ENCODE measurements around the gene SCN3B. TPM values are rescaled to one million over a fixed set of nuclear protein-coding genes. Genes with fewer than 3 reads are reported as not detected.

Gene SCN3B
- total and polyA plus RNA-seq, 2 of the 13 experiments (the other 11 are each of a cell fraction or from before 2014, with no cell fraction given) = 0.07 to 0.11 TPM

DNA sequence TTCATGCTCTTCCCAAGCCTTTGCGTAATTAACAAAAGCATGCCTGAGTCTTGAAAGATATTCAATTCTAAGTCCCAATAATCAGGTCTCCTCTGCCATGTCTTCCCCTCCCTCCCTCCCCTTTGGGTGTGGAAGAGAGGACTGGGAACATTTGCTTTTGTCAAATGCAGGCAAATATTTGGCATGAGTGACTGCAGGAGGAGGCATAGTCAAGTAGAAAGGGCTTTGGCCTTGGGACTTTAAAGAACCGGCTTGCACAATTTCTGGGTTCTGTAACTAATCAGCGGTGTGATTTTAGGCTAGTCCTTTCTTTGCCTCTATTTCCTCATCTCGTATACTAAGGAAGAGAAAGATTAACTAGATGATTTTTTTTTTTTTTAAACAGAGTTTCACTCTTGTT, 59.5 kb downstream of the SCN3B start (continued):
- TF ChIP-seq, protein P1, sequence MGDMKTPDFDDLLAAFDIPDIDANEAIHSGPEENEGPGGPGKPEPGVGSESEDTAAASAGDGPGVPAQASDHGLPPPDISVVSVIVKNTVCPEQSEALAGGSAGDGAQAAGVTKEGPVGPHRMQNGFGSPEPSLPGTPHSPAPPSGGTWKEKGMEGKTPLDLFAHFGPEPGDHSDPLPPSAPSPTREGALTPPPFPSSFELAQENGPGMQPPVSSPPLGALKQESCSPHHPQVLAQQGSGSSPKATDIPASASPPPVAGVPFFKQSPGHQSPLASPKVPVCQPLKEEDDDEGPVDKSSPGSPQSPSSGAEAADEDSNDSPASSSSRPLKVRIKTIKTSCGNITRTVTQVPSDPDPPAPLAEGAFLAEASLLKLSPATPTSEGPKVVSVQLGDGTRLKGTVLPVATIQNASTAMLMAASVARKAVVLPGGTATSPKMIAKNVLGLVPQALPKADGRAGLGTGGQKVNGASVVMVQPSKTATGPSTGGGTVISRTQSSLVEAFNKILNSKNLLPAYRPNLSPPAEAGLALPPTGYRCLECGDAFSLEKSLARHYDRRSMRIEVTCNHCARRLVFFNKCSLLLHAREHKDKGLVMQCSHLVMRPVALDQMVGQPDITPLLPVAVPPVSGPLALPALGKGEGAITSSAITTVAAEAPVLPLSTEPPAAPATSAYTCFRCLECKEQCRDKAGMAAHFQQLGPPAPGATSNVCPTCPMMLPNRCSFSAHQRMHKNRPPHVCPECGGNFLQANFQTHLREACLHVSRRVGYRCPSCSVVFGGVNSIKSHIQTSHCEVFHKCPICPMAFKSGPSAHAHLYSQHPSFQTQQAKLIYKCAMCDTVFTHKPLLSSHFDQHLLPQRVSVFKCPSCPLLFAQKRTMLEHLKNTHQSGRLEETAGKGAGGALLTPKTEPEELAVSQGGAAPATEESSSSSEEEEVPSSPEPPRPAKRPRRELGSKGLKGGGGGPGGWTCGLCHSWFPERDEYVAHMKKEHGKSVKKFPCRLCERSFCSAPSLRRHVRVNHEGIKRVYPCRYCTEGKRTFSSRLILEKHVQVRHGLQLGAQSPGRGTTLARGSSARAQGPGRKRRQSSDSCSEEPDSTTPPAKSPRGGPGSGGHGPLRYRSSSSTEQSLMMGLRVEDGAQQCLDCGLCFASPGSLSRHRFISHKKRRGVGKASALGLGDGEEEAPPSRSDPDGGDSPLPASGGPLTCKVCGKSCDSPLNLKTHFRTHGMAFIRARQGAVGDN (CRISPR knock-in tag; IDR thresholded peaks at IDR 0.05) = no peak
- TF ChIP-seq ZNF335 (CRISPR knock-in tag; IDR thresholded peaks at IDR 0.05) = no peak

DNA sequence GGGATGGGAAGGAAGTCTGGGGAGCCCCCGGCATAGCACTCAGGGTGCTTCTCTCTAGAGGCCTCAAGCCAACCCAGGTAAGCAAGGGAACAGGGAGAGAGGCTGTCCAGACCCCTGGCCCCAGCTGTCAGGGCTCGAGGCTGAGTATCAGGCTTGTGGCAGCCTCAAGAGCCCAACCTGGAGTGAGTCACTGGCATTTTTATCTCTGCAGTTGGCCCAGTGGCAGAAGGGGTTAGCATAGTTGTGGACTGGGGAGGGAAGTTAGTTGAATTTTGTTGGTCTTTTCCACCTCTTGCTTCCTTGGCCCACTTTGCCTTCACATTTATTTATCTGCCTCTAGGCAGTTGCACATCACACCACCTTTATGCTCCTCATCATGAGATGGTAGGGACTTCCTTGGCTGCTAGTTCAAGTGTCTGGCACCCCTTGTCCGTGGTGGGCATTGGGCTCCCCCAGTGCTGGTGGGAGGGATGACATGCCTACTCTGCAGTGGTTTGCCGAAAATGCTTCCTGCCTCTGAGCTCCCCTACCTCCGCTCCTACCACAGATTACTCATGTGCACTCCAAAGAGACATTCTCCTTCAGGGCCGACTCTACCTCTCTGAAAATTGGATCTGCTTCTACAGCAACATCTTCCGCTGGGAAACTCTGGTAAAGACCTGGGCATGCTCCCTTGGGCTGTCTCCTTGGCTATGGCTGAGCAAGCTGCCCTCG, 60.1 kb downstream of the SCN3B start:
- CTCF ChIA-PET (ENCODE audit: low intra/inter-chr PET ratio, low total read pairs) = no interaction called here
- Histone ChIP-seq H3K36me3 (replicated peaks in 1 of 2; ENCODE audit: control insufficient read depth in 1 of 2, insufficient read depth in 2 of 2, low read length in 2 of 2) (no peaks in the 10 kb centered on the region), H3K4me3 (replicated peaks in 1 of 3; ENCODE audit: insufficient read depth in 1 of 3, low read depth in 2 of 3, low read length in 3 of 3) (no peak overlapping the region), H3K4me1 (ENCODE audit: insufficient read depth, low read length) (peaks cover 9% of the 10 kb centered on the region), H3K79me2 (ENCODE audit: insufficient read depth, low read length) (no peaks in the 10 kb centered on the region), H3K9ac (ENCODE audit: insufficient read depth, low read depth, low read length) (no peak overlapping the region), H3K27ac (ENCODE audit: extremely low read length, insufficient read depth, low read length) (no peak overlapping the region), H3K9me3 (ENCODE audit: low read length) (no peaks in the 10 kb centered on the region), H2AFZ (ENCODE audit: low read length) (no peak overlapping the region), H3K27me3 (ENCODE audit: control insufficient read depth in 1 of 2, insufficient read depth in 2 of 2, low read length in 2 of 2) (no peaks in the 10 kb centered on the region), H4K20me1 (ENCODE audit: insufficient read depth, low read length) (no peaks in the 10 kb centered on the region), H3K4me2 (ENCODE audit: low read depth, low read length) (no peak overlapping the region)
- BruUV-seq (replicated peaks) = no TSS peak
- intact Hi-C loops (cut with micrococcal nuclease; ENCODE audit: unreplicated experiment) (no loop called here), in situ Hi-C loops (cut with HindIII; ENCODE audit: extremely low pct_ligation_motif_present, low pct_unique_long_range_greater_than_20kb) (no loop called here)
- POLR2A ChIA-PET = no interaction called here
- WGBS (ENCODE audit: low lambda C conversion rate) = 85% methylated on average over 7 of the region's 8 CpGs
- ATAC-seq (no peak), FAIRE-seq (no peak), DNase-seq (ENCODE audit: low spot score) (no peak)
- TF ChIP-seq ZNF12 (CRISPR knock-in tag; IDR thresholded peaks at IDR 0.05) (no peak), ATF7 (IDR thresholded peaks at IDR 0.05) (no peak), ATF7 (CRISPR knock-in tag; IDR thresholded peaks at IDR 0.05) (no peak), U2AF2 (IDR thresholded peaks at IDR 0.05; ENCODE audit: low read depth, low read length) (no peak), CAMTA2 (CRISPR knock-in tag; IDR thresholded peaks at IDR 0.05; ENCODE audit: borderline replicate concordance) (no peak), ZNF749 (CRISPR knock-in tag; IDR thresholded peaks at IDR 0.05; ENCODE audit: borderline replicate concordance) (no peak), ZNF7 (CRISPR knock-in tag; IDR thresholded peaks at IDR 0.05) (no peak), MXD3 (CRISPR knock-in tag; IDR thresholded peaks at IDR 0.05) (no peak), RFX5 (IDR thresholded peaks at IDR 0.05; ENCODE audit: low read depth, low read length) (no peak), MTA3 (CRISPR knock-in tag; IDR thresholded peaks at IDR 0.05) (no peak), SKIL (CRISPR knock-in tag; IDR thresholded peaks at IDR 0.05; ENCODE audit: borderline replicate concordance) (no peak), PTBP1 (IDR thresholded peaks at IDR 0.05; ENCODE audit: low read depth, low read length, poor library complexity, severe bottlenecking) (no peak), AHR (CRISPR knock-in tag; IDR thresholded peaks at IDR 0.05) (no peak), ARNT2 (CRISPR knock-in tag; IDR thresholded peaks at IDR 0.05; ENCODE audit: low read depth) (no peak), ZNF891 (CRISPR knock-in tag; IDR thresholded peaks at IDR 0.05) (no peak), MEIS1 (CRISPR knock-in tag; IDR thresholded peaks at IDR 0.05; ENCODE audit: borderline replicate concordance) (no peak)
